Stimulated activated CD8-positive, alpha-beta memory T cell treated with anti-CD3 and anti-CD28 coated beads, Interleukin-2, amount 100 ng/mL, for 1 hour (primary cell): ENCODE data around the gene SOBP.
"Not testable (repeated sequence)": the region's sequence is repeated elsewhere in the genome, so short reads cannot be mapped to it uniquely, and the experiment has no call there.

Experiments used
- DNase-seq, 2 donors: peaks; one replicate each; pipeline ENCODE4 v3.0.0-alpha.2; 2020; ENCODE audit warnings: low read depth in 2 of 2

The SOBP gene

GRCh38 chr6:107550241-107550840, 60.4 kb downstream of the SOBP start:
- no peak for DNase-seq

- no peak for DNase-seq
Measured at GRCh38 chr6:107550906-107551305, 61.0 kb downstream of the SOBP start.

- DNase-seq, result not testable (repeated sequence)
Measured at GRCh38 chr6:107553121-107553520, 63.2 kb downstream of the SOBP start.

- no peak for DNase-seq
Measured at GRCh38 chr6:107554326-107554725, 64.4 kb downstream of the SOBP start.

- no peak for DNase-seq
Measured at GRCh38 chr6:107554918-107555317, 65.0 kb downstream of the SOBP start.

- no peak for DNase-seq
Measured at GRCh38 chr6:107555449-107555848, 65.5 kb downstream of the SOBP start.

GRCh38 chr6:107556082-107556481, 66.2 kb downstream of the SOBP start:
- DNase-seq, result no peak

- DNase-seq, result no peak
Measured at GRCh38 chr6:107557698-107558097, 67.8 kb downstream of the SOBP start.

- DNase-seq, result no peak
Measured at GRCh38 chr6:107560657-107561056, 70.7 kb downstream of the SOBP start.

- no peak for DNase-seq
Measured at GRCh38 chr6:107561306-107561705, 71.4 kb downstream of the SOBP start.

- DNase-seq, result no peak
Measured at GRCh38 chr6:107563694-107564588, 74.0 kb downstream of the SOBP start.

- no peak for DNase-seq
Measured at GRCh38 chr6:107564589-107564951, 74.7 kb downstream of the SOBP start.

- no peak for DNase-seq
Measured at GRCh38 chr6:107565165-107565723, 75.3 kb downstream of the SOBP start.

GRCh38 chr6:107567643-107568042, 77.7 kb downstream of the SOBP start:
- DNase-seq, result no peak

- DNase-seq, result no peak
Measured at GRCh38 chr6:107569473-107569872, 79.6 kb downstream of the SOBP start.

- DNase-seq, result no peak
Measured at GRCh38 chr6:107571354-107571753, 81.4 kb downstream of the SOBP start.

GRCh38 chr6:107572886-107573285, 83.0 kb downstream of the SOBP start:
- no peak for DNase-seq

- no peak for DNase-seq
Measured at GRCh38 chr6:107574856-107575255, 84.9 kb downstream of the SOBP start.

- DNase-seq, result no peak
Measured at GRCh38 chr6:107576852-107577251, 86.9 kb downstream of the SOBP start.

GRCh38 chr6:107578642-107579341, 88.9 kb downstream of the SOBP start:
- no peak for DNase-seq

GRCh38 chr6:107579456-107580056, 89.6 kb downstream of the SOBP start:
- DNase-seq, result no peak

GRCh38 chr6:107582086-107582485, 92.2 kb downstream of the SOBP start:
- DNase-seq, result no peak
